Gastrocnemius medialis (tissue), 4 donors: Measurements from ENCODE around the gene SYT14. TPM values are rescaled to one million over a fixed set of nuclear protein-coding genes. Genes with fewer than 3 reads are reported as not detected.

Source experiments
- ATAC-seq, 2 donors: fragments of 150-250 bp; one replicate each; pipeline ENCODE4 v1.9.1; 2016
- DNase-seq, 2 donors: peaks; one replicate each; pipeline ENCODE4 v3.0.0-alpha.2; 2019
- H3K27ac ChIP-seq, 4 donors: fragments of 200-600 bp; sonication (generic); 1 replicate in 1 of 4; 2 replicates in 3 of 4; pipeline ENCODE4 v1.5.1; 2016 to 2018; ENCODE audit warnings: mild to moderate bottlenecking in 2 of 4, moderate library complexity in 1 of 4
- H3K27me3 ChIP-seq, 3 donors: fragments of 200-600 bp; sonication (generic) in 2 of 3; 1 replicate in 1 of 3; 2 replicates in 2 of 3; pipeline versions ENCODE4 v1.5.1 to v1.6.0; 2016 to 2019; ENCODE audit warnings: mild to moderate bottlenecking in 1 of 3, moderate library complexity in 1 of 3
- H3K36me3 ChIP-seq, 2 donors: fragments of 200-600 bp; sonication (generic) in 1 of 2; one replicate each; pipeline ENCODE4 v1.5.1; 2017 to 2018
- H3K4me1 ChIP-seq, 2 donors: fragments of 200-600 bp; sonication (generic) in 1 of 2; one replicate each; pipeline ENCODE4 v1.5.1; 2016 to 2017; ENCODE audit warnings: mild to moderate bottlenecking in 2 of 2
- H3K4me3 ChIP-seq, 4 donors: fragments of 200-600 bp; sonication (generic) in 3 of 4; 1 replicate in 1 of 4; 2 replicates in 3 of 4; pipeline ENCODE4 v1.5.1; 2016 to 2019; ENCODE audit warnings: mild to moderate bottlenecking in 2 of 4
- H3K9me3 ChIP-seq, 3 donors: fragments of 200-600 bp; sonication (generic) in 2 of 3; 1 replicate in 1 of 3; 2 replicates in 2 of 3; pipeline ENCODE4 v1.5.1; 2016 to 2019
- CTCF ChIP-seq, 5 experiments: fragments of 450-650 bp in 3 of 5; fragments of 200-600 bp in 2 of 5; sonication (generic) in 2 of 5; IDR thresholded peaks in 4 of 5; conservative IDR thresholded peaks in 1 of 5; 1 replicate in 4 of 5; 2 replicates in 1 of 5; pipeline ENCODE4 v1.5.1; 2016 to 2019; ENCODE audit warnings: antibody characterized with exemption in 5 of 5, mild to moderate bottlenecking in 3 of 5, moderate library complexity in 3 of 5
- POLR2A ChIP-seq, 2 donors: fragments of 450-650 bp; IDR thresholded peaks; one replicate each; pipeline ENCODE4 v1.6.1; 2017; ENCODE audit warnings: antibody characterized with exemption in 2 of 2, mild to moderate bottlenecking in 2 of 2, moderate library complexity in 2 of 2
- in situ Hi-C, 4 donors: fragments of 200-750 bp; cut with MboI; loops; one replicate each; pipeline versions ENCODE4 v1.15.0 to v1.8.0; 2017; ENCODE audit warnings: low sequenced_read_pairs in 4 of 4
- intact Hi-C: fragments of 100-400 bp; cut with DNase I; formaldehyde crosslinking; loops from one replicate; pipeline ENCODE4 v1.15.1; 2023; ENCODE audit warnings: low total_unique reads
- total RNA-seq, 4 donors: library from RNA; depleted of rRNA; stranded (reverse); fragments of >200 nt; gene quantifications; one replicate each; pipeline versions ENCODE4 v1.1.0 to v1.2.3, GENCODE V29; 2016

Gene SYT14
- total RNA-seq, 4 donors from 2014 or later, result 0.05 to 1.1 (median 0.11) TPM; not detected in 1

GRCh38 chr1:210087058-210087457, 149.0 kb downstream of the SYT14 start:
- ATAC-seq, result no peak
- no peaks in the 10 kb centered on the region for H3K4me1 ChIP-seq
- H3K36me3 ChIP-seq, result no peaks in the 10 kb centered on the region
- intact Hi-C loops (no loop called here), in situ Hi-C loops (no loop called here)
- no peak overlapping the region for H3K27ac ChIP-seq
- H3K27me3 ChIP-seq, result no peaks in the 10 kb centered on the region
- H3K9me3 ChIP-seq, result no peaks in the 10 kb centered on the region
- H3K4me3 ChIP-seq, result no peak overlapping the region
- DNase-seq, result no peak
- TF ChIP-seq POLR2A (IDR thresholded peaks at IDR 0.05), result no peak
- no peak for TF ChIP-seq CTCF (IDR thresholded peaks at IDR 0.05 in 4 of 5, conservative IDR thresholded peaks at IDR 0.05 in 1 of 5)

DNA sequence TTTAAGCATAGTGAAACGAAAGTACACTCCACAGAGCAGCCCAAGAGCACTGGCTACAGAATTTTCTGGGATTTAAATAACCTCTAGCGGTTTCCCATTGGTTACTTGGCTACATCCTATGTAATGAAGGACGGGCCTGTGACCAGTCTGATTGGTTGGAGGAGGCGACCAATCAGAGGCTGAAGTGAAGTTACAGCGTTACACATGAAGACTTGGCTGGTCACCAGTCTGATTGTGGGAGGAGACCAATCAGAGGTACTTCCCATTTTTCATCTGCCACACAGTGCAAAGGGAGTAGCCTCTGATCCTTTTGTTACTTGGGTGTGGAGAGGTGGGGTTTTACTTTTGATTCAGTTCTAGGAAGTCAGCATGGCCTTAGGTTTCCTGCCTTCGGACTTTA, 151.8 kb downstream of the SYT14 start:
- H3K27ac ChIP-seq, result no peak overlapping the region
- H3K4me1 ChIP-seq, result no peaks in the 10 kb centered on the region
- no peak for TF ChIP-seq CTCF (IDR thresholded peaks at IDR 0.05 in 4 of 5, conservative IDR thresholded peaks at IDR 0.05 in 1 of 5)
- TF ChIP-seq POLR2A (IDR thresholded peaks at IDR 0.05), result no peak
- H3K4me3 ChIP-seq, result no peak overlapping the region
- H3K36me3 ChIP-seq, result no peaks in the 10 kb centered on the region
- ATAC-seq (no peak), DNase-seq (no peak)
- intact Hi-C loops, result no loop called here
- no peaks in the 10 kb centered on the region for H3K27me3 ChIP-seq
- H3K9me3 ChIP-seq, result no peaks in the 10 kb centered on the region
- in situ Hi-C loops, result no loop called here

GRCh38 chr1:210092366-210092765, 154.3 kb downstream of the SYT14 start:
- TF ChIP-seq POLR2A (IDR thresholded peaks at IDR 0.05) (no peak), CTCF (IDR thresholded peaks at IDR 0.05 in 4 of 5, conservative IDR thresholded peaks at IDR 0.05 in 1 of 5) (no peak)
- intact Hi-C loops (no loop called here), in situ Hi-C loops (no loop called here)
- ATAC-seq (no peak), DNase-seq (no peak)
- Histone ChIP-seq H3K27me3 (no peaks in the 10 kb centered on the region), H3K36me3 (no peaks in the 10 kb centered on the region), H3K4me3 (no peak overlapping the region), H3K9me3 (no peaks in the 10 kb centered on the region), H3K4me1 (no peaks in the 10 kb centered on the region), H3K27ac (no peak overlapping the region)

- no peaks in the 10 kb centered on the region for H3K36me3 ChIP-seq
- DNase-seq (no peak), ATAC-seq (no peak)
- H3K4me1 ChIP-seq, result no peaks in the 10 kb centered on the region
- no peak for TF ChIP-seq CTCF (IDR thresholded peaks at IDR 0.05 in 4 of 5, conservative IDR thresholded peaks at IDR 0.05 in 1 of 5)
- no peak for TF ChIP-seq POLR2A (IDR thresholded peaks at IDR 0.05)
- H3K9me3 ChIP-seq, result no peaks in the 10 kb centered on the region
- in situ Hi-C loops, result no loop called here
- H3K27ac ChIP-seq, result no peak overlapping the region
- H3K27me3 ChIP-seq, result no peaks in the 10 kb centered on the region
- H3K4me3 ChIP-seq, result no peak overlapping the region
- intact Hi-C loops, result no loop called here
Observed at GRCh38 chr1:210093461-210093860, 155.4 kb downstream of the SYT14 start.

GRCh38 chr1:210098356-210098755, 160.3 kb downstream of the SYT14 start:
- H3K9me3 ChIP-seq, result no peaks in the 10 kb centered on the region
- peaks cover 0 to 2% of the 10 kb centered on the region in 2 donors for H3K4me1 ChIP-seq
- in situ Hi-C loops, result no loop called here
- intact Hi-C loops, result no loop called here
- no peak overlapping the region for H3K4me3 ChIP-seq
- no peak for ATAC-seq
- DNase-seq, result no peak
- no peak overlapping the region for H3K27ac ChIP-seq
- H3K36me3 ChIP-seq, result no peaks in the 10 kb centered on the region
- TF ChIP-seq POLR2A (IDR thresholded peaks at IDR 0.05) (no peak), CTCF (IDR thresholded peaks at IDR 0.05 in 4 of 5, conservative IDR thresholded peaks at IDR 0.05 in 1 of 5) (no peak)
- no peaks in the 10 kb centered on the region for H3K27me3 ChIP-seq
